8988T (cell line): ENCODE results near the gene LRRC59.

Source experiments
- DNase-seq: peaks from one replicate; pipeline ENCODE4 v3.0.0; 2011

The LRRC59 gene

GRCh38 chr17:50359998-50360461 is 37.3 kb downstream of the LRRC59 start:
- DNase-seq: no peak

DNA sequence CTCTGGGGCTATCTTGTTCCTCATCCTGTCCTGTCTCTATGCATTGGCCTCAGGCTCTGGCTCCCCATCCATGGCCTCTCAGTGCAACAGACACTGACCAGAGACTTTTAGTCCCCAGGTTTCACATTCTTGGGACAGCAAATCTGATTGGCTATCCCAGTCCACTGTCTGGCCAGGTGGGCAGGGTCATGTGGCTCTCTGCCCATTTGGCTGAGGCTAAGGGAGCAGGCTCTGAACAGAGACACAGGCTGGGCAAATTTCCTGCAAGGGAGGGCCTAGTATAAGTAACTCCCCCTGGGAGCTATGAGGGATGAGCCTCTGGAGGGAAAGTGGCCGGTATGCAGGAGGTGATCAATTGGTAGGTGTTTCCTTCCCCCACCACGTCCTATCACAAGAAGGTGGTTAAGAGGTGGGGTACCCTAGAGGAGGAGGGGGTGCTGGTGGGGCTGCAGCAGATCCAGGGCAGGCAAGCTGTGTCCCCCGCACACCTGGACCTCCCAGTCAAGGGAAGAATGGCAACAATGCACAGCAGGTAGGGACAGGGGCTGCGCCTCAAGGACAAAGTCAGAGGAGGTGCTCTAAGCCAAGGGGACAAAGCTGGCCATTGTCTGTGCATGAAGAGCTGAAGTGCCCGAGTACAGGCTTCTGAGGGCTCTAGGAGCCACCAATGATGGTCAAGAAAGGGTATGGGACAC is 38.2 kb downstream of the LRRC59 start:
- DNase-seq: no peak

DNA sequence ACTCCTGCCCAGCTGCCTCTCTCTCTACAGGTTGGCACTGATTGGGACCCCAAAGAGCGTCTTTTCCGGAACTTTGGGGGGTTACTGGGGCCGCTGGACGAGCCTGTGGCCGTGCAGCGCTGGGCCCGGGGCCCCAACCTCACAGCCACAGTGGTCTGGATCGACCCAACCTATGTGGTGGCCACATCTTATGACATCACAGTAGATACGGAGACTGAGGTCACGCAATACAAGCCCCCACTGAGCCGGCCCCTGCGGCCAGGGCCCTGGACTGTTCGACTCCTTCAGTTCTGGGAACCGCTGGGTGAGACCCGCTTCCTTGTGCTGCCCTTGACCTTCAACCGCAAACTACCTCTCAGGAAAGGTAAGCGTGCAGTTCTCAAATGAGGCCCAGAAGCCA is 39.1 kb downstream of the LRRC59 start:
- no peak for DNase-seq

DNA sequence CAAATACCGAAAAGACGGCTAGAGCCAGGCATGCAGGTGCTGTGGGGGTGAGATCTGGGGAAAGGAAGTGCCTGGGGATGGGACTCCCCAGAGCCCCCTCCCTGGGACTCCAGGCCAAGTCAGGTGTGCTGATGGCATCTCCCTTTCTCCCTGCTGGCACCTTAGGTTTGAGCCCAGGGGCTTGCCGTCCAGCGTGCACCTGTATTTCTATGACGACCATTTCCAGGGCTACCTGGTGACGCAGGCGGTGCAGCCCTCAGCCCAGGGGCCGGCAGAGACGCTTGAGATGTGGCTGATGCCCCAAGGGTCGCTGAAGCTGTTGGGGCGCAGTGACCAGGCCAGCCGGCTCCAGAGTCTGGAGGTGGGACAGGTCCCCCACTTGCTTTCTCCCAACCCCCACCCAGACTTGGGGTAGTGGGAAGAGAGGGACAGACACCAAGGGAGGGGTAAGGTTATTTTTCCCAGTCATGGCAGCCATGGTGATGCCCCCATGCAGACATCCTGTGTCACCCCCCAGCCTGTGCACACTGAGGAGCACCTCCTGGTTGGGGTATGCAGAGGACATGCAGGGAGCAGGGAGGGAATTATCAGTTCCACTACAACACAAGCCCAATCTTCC is 40.3 kb downstream of the LRRC59 start:
- no peak for DNase-seq

- DNase-seq: no peak
These were observed 40.9 kb downstream of the LRRC59 start for GRCh38 chr17:50356418-50356817.

DNA sequence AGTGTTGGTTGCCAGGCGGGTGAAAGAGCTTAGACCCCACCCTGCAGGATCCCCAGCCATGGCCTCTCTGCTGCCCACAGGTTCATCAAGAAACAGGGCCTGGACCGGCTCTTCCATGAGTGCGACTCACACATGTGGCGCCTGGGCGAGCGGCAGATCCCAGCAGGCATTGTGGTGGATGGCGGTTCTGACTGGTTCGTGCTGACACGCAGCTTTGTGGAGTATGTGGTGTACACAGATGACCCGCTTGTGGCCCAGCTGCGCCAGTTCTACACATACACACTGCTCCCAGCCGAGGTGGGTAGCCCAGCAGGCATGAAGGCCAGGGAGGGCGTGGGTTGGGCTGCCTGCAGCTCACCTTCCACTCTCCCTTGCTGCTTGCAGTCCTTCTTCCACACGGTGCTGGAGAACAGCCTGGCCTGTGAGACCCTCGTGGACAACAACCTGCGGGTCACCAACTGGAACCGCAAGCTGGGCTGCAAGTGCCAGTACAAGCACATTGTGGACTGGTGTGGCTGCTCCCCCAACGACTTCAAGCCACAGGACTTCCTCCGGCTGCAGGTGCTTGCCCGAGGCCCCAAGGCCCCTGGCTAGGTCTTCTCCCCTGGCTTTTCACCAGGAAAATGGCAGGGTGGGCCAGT is 41.5 kb downstream of the LRRC59 start:
- DNase-seq: no peak

DNA sequence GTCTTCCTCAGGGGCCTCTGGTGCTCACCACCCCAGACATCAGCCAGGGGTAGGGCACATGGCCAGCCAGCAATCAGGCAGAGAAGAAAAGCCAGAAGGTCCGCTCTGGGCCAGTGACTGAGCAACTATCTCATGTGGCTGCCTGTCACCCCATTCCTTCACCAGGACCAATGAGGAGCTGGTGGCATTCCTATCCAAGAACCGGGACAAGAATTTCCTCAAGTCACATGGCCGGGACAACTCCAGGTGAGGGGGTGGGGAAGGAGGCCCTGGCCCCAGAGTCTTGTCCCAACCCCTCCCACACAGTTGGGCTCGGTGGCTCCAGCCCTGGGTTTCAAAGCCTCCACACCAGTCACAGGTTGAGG is 42.0 kb downstream of the LRRC59 start:
- DNase-seq: no peak

DNA sequence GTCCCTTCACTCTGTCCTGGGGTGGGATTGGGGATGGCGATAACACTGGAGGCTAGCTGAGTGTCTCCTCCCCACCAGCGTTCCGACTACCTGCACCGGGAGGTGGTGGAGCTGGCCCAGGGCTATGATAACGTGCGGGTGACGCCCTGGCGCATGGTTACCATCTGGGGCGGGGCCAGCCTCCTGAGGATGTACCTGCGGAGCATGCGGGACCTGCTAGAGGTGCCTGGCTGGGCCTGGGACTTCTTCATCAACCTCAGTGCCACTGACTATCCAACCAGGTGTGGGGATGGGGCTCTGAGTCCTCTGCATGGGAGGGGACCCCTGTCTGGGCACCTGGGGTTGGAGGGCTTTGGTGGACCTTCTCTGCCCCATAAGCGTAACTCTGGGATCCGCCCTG is 42.5 kb downstream of the LRRC59 start:
- no peak for DNase-seq

DNA sequence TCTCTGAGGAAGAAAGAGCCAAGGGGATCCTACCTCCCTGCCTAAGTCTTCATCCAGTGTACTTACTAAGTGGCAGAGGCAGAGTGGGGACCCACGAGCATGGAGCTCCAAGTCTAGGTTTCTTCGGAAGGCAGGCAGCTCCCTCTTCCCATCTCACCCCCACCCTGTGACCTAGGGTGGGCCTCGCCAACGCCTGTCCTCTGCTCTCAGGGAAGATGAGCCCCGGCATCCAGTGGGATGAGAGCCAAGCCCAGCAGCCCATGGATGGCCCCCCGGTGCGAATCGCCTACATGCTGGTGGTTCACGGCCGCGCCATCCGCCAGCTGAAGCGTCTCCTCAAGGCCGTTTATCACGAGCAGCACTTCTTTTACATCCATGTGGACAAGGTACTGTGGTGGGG is 43.1 kb downstream of the LRRC59 start:
- DNase-seq: no peak

DNA sequence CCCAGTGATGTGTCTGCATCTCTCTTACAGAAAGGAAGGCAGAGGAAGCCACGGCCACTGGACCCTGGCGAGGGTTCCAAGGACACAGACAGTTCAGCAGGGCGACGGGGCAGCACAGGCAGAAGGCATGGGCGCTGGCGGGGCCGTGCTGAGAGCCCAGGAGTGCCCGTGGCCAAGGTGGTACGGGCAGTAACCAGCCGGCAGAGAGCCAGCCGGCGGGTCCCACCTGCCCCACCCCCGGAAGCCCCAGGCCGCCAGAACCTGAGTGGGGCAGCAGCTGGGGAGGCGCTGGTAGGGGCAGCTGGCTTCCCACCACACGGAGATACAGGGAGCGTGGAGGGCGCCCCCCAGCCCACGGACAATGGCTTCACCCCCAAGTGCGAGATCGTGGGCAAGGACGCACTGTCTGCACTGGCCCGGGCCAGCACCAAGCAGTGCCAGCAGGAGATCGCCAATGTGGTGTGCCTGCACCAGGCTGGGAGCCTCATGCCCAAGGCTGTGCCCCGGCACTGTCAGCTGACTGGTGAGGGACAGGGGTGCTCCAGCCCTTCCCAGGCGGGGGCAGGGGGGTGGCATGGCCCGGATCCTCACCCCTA is 43.6 kb downstream of the LRRC59 start:
- no peak for DNase-seq

DNA sequence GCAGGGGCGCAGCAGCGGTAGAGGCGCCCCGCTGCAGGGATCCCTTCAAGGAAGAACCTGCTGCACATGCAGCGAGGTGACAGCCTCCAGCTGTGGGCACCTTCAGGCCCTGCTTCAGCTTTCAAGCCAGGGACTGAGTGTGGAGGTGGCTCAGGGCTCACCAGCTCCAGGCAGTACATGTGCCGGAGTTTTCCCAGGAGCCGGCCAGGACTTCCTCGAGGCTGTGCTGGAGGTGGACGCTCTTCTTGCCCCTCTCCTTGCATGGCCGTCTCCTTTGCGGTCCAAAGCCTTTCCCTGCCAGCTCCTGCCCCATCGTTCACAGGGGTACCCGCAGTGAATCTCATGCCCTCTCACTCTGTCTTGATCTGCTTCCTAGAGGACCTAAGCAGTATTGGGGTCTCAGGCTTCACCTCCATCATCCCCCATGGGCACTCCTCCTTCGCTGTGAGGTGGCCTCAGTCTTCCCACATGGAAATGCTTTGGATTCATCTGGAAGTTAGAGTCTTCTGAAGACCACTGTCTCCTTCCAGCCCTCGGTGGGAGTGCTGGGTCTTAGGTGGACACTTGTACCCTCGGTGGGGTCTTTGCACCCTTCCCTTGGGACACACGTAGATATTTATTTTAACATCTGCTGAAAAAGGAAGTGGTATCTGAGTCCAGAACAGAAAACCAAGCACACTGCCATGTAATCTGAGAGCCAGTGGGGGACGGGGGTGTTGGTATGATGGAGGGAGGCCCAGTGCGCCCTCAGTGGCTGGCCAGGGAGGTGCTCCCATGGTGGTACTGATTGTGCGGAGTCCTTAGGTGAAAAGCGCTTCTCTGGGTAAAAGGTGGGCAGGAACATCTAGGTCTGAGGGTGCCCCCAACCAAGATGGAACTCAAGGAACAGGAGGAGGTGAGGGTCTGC is 44.4 kb downstream of the LRRC59 start:
- no peak for DNase-seq

GRCh38 chr17:50352072-50352692 is 45.1 kb downstream of the LRRC59 start:
- DNase-seq: no peak

- DNase-seq: no peak
These were observed 46.6 kb downstream of the LRRC59 start for GRCh38 chr17:50350733-50351132.

- no peak for DNase-seq
These were observed 48.1 kb downstream of the LRRC59 start for GRCh38 chr17:50349243-50349600.

DNA sequence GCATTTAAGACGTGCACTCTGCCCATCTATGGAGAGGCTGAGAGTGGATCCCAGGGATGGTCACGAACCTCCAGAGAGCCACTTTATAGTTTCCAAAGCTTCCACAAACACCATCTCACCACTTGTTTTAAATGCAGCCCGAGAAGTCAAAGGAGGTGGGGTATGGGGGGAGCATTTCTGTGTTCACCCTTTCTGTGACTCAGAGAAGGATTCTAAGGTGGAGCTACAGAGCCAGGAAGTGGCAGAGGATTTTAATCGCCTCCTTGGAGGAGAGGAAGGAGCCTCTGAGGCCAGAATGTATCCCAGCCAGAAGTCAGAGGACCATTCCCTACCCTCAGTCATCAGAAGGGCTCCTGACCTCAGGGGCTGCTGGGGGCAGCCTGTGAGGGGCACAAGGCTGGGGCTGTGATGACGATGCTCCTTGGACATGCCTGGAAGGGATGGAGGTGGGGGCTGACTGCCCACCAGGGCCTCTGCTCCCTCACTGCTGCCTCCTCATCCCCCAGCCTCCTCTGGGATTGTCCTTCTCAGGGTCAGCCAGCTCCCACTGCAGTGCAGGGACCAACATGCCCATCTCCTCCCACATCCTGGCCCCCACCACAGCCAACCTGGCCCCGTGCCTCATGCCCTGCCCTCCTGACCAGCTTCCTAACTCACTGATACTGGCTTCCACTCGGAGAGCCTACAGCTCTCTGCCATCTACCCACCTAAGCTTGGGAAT is 48.6 kb downstream of the LRRC59 start:
- no peak for DNase-seq

DNA sequence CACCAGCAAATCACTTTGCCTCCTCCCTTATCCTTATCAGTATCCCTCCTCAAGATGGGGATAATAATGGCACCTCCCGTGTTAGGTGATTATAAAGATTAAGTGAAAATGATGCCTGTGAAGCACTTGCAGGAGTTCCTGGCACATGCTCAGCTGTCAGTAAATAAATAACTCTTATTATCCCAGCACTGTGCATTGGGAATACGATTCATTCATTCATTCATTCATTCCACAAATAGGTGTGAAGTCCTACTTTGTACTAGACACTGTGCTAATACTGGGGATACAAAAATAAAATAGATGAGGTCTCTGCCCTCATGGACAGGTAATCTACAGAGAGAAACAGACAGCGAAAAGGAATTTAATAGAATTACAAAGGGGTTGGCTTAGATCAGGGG is 49.4 kb downstream of the LRRC59 start:
- DNase-seq: no peak

DNA sequence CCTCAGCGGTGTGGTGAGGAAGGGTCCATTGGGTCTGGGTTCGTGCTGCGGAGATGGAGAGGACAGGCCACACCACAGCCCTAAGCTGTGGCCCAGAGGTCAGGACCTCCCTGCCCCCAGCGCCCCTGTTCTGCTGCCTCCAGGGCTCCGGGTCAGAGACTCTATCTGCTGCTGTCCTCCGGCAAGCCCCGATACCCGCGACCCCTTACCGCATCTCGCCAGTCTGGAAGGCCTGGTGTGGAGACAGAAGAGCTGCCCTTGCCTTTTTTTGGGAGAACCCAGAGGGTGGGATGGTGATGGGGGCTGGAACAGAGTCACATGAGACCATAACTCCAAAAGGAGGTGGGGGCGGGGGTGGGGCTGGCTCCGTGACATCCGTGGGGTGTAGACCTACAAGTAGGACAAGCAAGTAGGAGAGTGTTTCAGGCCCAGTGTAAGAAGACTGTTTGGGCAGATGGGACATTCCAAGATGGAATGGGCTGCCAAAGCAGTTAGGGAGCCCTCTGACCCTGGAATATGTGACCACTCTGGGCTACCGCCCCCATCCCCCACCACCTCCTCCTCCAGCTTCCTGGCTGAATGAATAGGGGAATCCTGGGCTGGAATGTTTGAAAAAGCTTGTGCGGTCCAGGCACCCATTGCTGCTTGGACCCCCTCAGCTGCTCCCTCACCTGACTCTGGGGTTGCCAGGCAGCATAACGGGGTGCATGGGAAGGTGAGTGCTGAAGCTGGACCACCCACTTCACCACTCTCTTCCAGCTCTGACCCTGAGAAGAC is 50.0 kb downstream of the LRRC59 start:
- no peak for DNase-seq

- peak; percentile 78 for DNase-seq
These were observed 50.8 kb downstream of the LRRC59 start for GRCh38 chr17:50346313-50347116.

GRCh38 chr17:50345432-50346312 is 51.7 kb downstream of the LRRC59 start, which contains the start of gene XYLT2:
Gene XYLT2 (plus strand): TSS chr17:50346126. CDS start chr17:50346141, 15 bp downstream.
- peak; percentile 99 for DNase-seq
